ENCODE data around the gene TMEM108.

Gene TMEM108

GRCh38 chr3:133121450-133121849 is 83.3 kb downstream of the TMEM108 start:
- DNase-seq: no peak

GRCh38 chr3:133123636-133124035 is 85.4 kb downstream of the TMEM108 start:
- DNase-seq: no peak

- no peak for DNase-seq
Measured at GRCh38 chr3:133124511-133124910, 86.3 kb downstream of the TMEM108 start.

- no peak for DNase-seq
Measured at GRCh38 chr3:133125171-133125570, 87.0 kb downstream of the TMEM108 start.

- DNase-seq: no peak
Measured at GRCh38 chr3:133125802-133126201, 87.6 kb downstream of the TMEM108 start.

- no peak for DNase-seq
Measured at GRCh38 chr3:133127381-133127780, 89.2 kb downstream of the TMEM108 start.

- no peak for DNase-seq
Measured at GRCh38 chr3:133130168-133130567, 92.0 kb downstream of the TMEM108 start.

- no peak for DNase-seq
Measured at GRCh38 chr3:133135306-133135705, 97.1 kb downstream of the TMEM108 start.

GRCh38 chr3:133136114-133137041 is 98.2 kb downstream of the TMEM108 start:
- DNase-seq: no peak

GRCh38 chr3:133137042-133137996 is 99.1 kb downstream of the TMEM108 start:
- no peak for DNase-seq

- DNase-seq: no peak
Measured at GRCh38 chr3:133138017-133138416, 99.8 kb downstream of the TMEM108 start.

- DNase-seq: no peak
Measured at GRCh38 chr3:133152056-133152455, 113.9 kb downstream of the TMEM108 start.

- no peak for DNase-seq
Measured at GRCh38 chr3:133152681-133153220, 114.6 kb downstream of the TMEM108 start.

GRCh38 chr3:133153382-133153781 is 115.2 kb downstream of the TMEM108 start:
- DNase-seq: no peak

- no peak for DNase-seq
Measured at GRCh38 chr3:133157716-133158115, 119.5 kb downstream of the TMEM108 start.

- no peak for DNase-seq
Measured at GRCh38 chr3:133158686-133159085, 120.5 kb downstream of the TMEM108 start.

GRCh38 chr3:133159498-133160475 is 121.6 kb downstream of the TMEM108 start:
- DNase-seq: no peak

- DNase-seq: no peak
Measured at GRCh38 chr3:133161656-133162055, 123.5 kb downstream of the TMEM108 start.

GRCh38 chr3:133162265-133162664 is 124.1 kb downstream of the TMEM108 start:
- no peak for DNase-seq

- no peak for DNase-seq
Measured at GRCh38 chr3:133162670-133163305, 124.6 kb downstream of the TMEM108 start.

GRCh38 chr3:133167340-133168024 is 129.3 kb downstream of the TMEM108 start:
- DNase-seq: no peak
